Measurements from ENCODE around the gene EPC1.
"Not testable (repeated sequence)": the region's sequence is repeated elsewhere in the genome, so short reads cannot be mapped to it uniquely, and the experiment has no call there.

Gene EPC1, protein sequence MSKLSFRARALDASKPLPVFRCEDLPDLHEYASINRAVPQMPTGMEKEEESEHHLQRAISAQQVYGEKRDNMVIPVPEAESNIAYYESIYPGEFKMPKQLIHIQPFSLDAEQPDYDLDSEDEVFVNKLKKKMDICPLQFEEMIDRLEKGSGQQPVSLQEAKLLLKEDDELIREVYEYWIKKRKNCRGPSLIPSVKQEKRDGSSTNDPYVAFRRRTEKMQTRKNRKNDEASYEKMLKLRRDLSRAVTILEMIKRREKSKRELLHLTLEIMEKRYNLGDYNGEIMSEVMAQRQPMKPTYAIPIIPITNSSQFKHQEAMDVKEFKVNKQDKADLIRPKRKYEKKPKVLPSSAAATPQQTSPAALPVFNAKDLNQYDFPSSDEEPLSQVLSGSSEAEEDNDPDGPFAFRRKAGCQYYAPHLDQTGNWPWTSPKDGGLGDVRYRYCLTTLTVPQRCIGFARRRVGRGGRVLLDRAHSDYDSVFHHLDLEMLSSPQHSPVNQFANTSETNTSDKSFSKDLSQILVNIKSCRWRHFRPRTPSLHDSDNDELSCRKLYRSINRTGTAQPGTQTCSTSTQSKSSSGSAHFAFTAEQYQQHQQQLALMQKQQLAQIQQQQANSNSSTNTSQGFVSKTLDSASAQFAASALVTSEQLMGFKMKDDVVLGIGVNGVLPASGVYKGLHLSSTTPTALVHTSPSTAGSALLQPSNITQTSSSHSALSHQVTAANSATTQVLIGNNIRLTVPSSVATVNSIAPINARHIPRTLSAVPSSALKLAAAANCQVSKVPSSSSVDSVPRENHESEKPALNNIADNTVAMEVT

DNA sequence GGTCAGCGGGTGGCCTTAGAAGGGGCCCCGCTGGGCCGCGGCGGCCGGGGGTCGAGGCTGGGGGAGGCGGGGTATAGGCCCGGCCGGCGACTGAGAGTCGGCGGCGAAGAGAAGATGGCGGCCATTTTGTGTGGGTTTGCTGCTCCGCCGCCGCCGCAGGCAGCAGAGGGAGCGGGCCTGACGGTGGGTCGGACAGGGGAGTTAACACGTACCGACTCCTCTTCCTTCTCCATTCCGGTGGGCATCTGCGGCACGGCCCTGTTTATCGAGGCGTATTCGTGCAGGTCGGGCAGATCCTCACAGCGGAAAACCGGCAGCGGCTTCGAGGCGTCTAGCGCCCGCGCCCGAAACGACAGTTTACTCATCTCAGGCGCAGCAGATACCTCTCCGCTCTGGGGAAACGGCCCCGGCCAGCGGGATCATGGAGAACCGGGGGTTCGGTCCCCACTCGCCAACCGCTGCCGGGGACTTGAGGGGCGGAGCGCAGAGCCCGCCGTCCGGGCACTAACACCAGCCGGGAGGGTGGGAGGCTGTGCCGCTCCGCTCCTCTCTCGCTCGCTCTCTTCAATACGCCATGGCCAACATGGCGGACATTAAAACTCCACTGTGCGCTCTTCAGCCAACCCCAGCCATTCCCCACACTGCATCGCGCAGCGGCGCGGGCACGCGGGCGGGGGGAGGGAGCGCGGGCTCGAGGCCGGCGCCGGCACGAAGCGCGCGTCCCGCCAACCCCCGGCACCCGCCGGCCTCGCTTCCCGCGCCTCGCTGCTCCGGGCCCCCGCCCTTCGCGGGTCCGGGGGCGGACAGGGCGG, at the start of gene EPC1:
TSS of gene EPC1 (minus strand) at position 608 of the 812 bp plus-strand sequence. CDS start at position 365, 243 bp downstream.
- peak; percentile 94 for DNase-seq

DNA sequence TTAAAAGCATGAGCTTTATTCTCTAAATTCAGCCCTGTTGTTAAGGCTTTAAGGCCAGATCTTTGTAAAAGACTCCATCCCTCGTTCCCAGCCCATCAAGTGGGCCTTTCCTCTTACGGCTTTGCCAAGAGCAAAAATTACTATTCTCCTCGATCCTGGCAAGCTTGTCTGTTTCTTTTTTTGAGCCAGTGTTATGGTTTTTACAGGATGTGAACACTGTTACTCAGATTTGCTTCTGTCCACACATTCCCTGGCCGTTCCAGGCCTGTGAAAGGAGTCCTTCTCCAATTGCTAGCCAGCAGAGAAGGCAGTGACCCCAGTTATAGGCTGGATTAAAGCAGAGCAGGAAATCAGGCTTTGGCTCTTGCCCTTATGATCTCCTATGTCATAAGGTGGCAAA, 47.0 kb upstream of the EPC1 start:
- DNase-seq = no peak

DNA sequence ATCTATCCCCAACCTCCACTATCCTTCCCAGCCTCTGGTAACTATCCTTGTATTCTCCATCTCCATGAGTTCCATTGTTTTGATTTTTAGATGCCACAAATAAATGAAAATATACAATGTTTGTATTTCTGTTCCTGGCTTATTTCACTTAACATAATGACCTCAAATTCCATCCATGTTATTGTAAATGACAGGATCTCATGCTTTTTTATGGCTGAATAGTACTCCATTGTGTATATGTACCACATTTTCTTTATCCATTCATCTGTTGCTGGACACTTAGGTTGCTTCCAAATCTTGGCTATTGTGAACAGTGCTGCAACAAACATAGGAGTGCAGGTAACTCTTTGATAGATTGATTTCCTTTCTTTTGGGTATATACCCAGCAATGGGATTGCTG, 45.3 kb upstream of the EPC1 start:
- DNase-seq = not testable (repeated sequence)

DNA sequence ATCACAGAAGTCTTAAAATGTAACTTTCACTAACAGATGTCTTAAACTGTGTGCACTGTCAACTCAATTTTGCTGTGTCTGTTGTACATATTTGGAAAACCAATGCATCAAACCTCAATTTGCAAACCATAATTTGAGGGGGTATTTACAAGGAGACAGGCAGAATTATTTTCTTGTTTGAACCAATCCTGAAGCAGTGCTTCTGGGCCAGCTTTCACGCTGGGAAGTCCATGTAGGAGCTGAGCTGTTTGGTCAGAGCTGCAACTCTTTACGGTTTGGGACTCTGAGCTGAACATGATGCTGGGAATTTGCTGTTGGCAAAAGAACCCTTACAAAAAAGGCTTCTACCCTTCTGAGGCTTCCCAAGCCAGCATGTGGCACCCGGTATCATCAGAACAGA, 43.2 kb upstream of the EPC1 start:
- DNase-seq = no peak

DNA sequence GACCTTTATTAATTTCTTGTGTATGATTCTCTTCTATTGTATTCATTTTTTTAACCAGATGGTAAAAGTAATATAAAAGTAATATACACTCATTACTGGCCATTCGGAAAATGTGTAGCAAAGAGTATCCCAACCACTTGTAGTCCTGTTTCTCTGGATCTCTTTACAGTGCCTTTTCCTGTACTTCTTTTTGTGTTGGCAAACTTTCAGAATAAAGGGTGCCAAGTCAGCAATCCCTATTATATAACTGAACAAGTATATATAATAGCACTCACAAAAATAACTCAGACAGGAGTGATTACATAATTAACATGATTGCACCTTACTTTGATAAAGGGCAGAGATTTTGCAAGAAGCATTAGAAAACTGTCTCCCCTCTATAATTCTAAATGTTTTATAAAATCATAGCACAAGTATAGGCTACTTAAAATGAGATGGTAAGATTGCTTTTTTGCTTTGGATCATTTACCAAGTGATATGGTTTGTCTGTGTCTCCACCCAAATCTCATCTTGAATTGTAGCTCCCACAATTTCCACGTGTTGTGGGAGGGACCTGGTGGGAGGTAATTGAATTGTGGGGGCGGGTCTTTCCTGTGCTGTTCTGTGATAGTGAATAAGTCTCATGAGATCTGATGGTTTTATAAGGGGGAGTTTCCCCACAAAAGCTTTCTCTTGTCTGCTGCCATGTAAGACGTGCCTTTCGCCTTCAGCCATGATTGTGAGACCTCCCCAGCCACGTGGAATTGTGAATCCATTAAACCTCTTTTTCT, 41.5 kb upstream of the EPC1 start:
- no peak for DNase-seq

DNA sequence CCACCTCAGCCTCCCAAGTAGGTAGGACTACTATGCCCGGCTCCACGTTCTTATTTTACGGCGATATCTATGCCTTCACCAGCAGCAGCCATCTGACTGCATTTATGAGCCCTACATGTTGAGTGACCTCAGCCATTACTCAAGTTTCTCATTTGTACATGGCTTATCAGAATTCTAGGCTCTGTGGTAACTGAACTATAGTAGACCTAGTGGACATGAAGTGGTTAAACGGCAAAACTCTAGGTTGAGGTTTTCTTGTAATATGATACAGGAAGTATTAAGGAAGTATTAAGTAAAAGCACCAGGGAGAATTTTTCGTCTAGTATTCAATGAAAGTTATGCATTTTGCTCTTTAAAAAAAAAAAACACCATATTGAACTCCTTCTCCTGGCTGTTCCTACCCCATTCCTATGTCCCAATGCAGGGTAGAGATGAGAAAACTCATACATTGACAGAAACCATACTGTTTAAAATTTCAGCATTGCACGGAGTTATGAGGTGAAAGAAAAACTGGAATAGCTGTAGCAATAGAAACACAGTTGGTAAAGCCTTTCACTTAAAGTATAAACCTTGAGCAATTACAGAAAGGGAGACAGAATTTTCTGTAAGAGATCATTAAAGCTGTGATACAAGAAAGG, 39.8 kb upstream of the EPC1 start:
- peak; percentile 79 for DNase-seq

DNA sequence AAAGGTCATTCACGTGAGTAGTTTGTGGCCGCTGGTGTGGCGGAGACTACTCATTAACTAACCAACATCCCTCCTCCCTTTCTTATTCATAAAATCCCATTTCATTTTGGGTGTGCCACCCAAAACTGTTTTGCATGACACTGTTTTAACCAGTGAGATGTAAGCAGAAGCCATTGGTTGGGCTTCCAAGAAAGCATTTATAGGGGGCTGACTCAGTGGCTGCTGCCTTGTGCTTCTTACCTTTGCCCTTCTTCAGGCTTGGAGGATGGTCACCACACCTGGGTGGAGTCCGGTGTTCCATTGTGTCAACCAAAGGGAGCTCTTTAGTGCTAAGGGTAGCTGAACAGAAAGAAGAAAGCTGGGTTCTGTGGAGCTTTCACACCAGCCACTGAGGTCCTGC, 37.2 kb upstream of the EPC1 start:
- DNase-seq = no peak

DNA sequence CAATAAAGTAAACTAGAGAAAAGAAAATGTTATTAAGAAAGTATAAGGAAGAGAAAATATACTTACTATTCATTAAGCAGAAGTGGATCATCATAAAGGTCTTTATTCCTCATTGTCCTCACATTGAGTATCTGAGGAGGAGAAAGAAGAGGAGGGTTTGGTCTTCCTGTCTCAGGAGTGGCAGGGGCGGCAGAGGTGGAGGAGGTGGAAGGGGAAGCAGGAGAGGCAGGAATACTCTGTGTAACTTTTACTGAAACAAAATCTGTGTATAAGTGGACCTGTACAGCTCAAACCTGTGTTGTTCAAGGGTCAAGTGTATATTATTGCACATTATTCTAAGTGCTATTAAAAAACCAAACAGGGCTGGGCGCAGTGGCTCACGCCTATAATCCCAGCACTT, 34.2 kb upstream of the EPC1 start:
- DNase-seq = no peak

DNA sequence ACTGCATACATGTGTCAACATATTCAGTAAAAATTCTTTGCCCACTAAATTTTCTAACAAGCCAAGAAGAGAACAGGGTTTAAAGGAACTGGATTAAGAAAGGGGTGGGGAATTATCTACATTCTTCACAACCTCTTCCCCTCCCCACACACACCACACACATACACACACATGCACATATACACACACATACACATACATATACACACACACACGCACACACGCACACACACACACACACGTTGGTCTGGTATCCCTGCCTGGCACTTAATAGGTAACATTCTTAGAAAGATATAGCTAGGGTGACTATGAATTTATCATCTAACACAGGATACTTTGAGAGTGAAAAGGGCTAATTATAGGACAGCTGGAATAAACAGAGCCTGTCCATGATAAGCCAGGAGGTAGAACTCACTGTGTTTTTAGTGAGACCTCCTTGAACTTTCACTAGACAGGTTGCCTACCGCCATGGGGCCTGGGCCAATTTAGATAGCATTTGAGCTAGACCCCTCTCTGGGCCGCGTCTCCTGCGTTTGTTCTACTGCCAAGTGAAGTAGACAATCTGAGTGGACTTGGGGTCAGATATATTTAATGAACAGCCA, 33.1 kb upstream of the EPC1 start:
- peak; percentile 34 for DNase-seq

DNA sequence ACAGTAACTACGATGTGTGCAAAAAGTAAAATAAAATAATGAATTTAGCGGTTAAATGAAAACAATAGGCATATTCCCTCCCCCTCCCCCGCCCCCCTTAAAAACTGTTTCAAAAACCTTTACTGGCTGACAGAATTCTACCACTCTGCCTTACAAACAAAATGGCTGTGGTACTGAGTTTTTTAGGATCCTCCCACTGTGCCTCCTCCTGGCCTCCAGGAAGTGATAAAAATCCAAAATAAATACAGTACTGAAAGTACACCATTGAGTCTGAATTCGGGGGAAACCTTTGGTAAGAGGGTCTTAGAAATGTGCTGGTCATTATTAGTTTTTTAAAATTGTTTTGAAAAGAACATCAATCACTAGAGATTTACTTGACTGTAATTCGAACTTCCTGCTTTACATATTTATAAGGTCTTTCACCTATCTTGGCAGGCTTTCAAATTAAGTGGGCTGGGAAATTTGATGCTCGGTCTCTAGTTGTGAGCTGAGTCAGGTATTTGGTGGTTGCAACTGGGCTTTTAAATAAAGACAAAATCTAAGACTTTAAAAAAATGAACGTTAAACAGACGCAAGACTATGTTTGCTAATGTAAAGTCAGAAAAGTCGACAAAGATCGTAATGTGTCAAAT, 32.5 kb upstream of the EPC1 start:
- peak; percentile 88 for DNase-seq

DNA sequence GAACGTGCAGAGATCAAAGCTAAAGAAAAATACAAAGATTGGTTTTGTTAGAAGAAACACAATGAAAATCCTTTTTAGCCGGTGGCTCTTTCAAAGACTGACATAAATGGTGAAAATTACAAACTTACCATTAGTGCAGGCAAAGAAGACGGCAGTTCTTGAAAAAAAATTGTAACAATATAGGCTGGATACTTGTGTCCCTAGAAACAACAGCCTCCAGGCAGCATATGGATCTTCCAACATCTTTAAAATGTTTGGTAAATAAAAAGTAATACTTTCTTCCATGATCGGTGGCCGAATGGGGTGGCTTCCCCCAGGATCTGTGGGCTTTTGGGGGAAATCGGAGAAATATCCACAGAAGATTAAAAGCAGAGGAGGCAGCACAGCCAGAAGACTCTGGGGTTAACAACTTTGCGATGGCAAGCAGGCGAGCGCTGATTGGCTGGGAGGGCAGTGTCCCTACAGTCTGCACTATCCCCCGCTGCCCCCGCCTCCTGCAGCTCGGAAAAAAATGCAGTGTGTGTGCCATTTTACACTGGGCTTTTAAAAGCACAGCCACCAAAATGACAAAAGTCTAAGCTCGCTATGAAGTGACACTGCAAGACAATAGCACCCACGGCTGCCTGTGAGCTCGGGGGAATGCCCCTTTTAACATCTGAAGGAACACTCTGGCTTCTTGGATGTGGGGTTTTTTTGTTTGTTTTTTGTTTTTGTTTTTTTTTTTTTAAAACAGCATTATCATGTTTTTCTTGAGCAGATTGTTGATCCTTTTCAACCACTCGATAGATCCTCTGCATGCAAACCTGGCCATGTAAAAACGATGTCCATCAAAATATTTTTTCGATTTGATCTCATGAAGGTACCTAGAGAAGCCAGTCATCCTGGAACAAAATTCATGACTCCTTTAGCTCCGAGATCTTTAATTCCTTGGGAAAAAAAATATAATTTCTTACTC, 31.7 kb upstream of the EPC1 start:
- DNase-seq = peak; percentile 98

DNA sequence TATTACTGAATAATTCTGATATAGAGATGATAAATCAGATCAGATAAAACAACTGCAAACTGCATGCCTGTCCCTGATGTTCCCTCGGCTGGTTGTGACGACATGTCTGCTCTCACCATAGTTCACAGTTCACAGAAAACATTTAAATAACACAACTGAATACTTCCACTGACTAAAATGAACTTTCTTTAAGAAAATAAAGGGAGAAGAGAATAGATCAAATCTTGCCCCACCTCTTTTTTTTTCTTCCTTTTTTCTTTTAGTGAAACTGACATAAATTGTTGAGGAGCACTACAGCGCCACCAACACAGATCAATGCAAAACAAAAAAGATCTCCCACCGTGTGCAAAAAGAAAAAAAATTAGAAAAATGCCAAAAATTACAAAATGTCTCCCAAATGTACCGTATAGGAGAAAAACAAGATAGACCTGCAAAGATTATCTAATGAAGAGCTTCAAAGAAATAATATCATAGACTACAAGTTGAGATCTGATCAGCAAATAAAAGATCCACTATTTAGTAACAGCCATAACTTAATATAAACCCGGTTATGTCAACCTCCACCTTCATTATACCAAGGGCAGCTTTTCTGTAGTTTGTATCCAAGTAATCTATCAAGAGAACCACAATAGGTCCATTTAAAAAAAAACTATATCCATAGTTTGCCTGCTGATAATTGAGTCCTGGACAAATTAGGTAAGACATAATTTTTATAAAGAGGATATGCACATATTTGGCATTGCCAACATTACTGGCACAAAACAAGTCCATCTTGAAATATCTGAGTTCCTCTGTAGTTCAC, 30.7 kb upstream of the EPC1 start:
- peak; percentile 89 for DNase-seq

DNA sequence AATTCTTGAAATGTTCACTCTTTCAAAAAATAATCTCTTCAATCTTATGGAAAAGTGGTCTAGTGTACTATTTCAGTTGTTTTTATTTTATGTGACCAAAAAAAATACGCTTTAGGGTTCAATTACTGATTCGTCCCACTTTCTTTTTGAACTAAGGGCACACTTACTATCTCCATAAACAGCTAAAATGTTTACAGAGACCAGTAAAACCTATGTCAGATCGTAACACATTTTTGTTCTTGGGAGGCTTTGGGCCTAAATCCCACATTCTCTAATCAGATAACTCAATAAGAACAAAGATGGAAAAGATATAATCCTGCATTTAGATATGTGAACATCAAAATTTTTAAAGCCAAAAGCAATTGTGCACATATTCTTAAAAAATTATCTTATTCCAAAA, 29.8 kb upstream of the EPC1 start:
- DNase-seq = no peak

DNA sequence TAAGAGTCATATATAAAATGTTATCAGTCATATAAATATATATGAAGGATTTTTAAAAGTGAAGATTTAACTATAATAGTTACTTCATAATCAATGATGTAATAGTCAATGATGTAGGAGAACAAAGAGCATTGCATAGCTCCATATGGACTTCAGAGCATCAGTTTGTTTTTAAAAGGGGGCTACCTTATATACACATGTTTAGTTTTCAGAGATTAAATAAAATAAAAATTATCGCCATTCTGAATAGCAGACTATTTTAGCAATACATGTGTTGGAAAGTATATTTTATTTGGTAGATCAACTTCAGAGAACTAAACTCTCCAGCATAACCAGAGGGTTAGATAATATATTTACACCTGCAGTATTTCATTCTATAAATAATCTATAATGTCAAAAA, 29.1 kb upstream of the EPC1 start:
- no peak for DNase-seq

DNA sequence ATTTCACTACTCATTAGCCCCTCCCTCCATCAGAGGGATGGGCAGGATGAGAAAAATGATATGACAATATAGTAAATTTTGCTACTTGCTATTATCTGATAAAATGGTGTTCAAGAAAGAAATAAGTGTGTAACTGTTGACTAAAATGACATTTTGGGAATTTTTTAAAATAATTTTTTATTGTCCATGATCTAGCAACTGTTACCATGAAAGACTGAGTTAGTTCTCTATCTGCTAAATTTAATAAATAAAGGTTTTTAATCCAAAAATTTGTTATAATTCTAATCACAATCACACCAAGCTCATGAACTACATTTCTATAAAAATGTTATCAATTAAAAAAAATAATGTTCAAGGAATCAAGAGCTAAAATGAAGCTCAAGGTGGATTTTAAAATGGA, 28.7 kb upstream of the EPC1 start:
- no peak for DNase-seq

DNA sequence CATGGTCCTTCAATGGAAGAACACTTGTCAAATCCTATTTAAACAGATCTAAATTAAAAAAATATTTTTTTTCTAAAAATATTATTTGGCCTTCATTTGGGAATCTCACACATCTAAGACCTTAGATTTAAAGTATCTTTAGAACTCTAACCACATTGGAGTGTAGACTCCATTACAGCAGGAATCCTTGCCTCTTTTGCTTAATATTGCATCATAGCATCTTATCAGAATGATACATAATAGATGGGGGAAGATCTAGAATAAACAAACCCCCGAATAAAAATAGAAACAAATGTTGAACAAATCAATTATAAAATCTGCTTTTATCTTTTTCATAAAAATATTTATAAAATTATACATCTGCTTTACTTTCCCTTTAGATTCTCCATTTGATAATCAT, 27.6 kb upstream of the EPC1 start:
- no peak for DNase-seq

DNA sequence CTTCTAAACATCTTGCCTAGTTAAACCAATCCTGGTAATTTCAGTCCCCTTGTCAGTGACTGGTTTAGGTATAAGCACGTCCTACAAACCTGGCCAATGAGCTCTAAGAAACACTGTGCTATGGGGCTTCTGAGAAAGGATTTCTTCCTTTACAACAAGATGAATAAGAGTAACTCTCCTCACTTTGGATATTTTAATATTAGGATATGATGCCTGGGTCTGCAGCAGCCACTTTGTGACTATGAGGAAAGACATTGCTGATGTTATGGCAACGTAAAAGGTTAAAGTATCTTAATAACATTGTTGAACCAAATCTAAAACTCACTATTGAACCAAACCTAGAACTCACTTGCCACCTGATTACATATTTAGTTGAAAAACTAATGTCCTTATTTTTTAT, 26.5 kb upstream of the EPC1 start:
- DNase-seq = no peak

DNA sequence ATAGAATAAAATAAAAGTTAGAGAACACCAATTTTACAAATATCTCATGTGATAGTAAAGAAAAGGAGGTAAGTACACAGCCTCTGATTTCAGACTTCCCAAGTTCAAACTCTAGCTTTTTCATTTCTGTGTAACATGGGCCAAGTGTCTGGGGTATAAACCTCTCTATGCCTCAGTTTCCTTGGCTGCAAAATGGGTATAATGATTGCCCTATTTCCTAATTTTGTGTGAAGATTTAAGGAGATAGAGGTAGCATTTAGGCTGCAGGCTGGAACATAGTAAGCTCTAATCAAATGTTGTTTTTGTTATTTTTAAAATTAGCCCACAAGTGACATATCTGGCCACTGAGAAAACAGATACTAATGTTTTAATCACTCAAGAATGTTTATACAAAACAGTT, 26.1 kb upstream of the EPC1 start:
- no peak for DNase-seq
